HG03095 (cell line): Measurements from ENCODE around the gene MMRN1.

Experiments
- ATAC-seq: cut with Tn5 transposase; IDR thresholded peaks from one replicate; pipeline ENCODE4 v1.9.1; 2021; ENCODE audit warnings: moderate library complexity; ENCODE audit not compliant: unreplicated experiment

MMRN1 gene

DNA sequence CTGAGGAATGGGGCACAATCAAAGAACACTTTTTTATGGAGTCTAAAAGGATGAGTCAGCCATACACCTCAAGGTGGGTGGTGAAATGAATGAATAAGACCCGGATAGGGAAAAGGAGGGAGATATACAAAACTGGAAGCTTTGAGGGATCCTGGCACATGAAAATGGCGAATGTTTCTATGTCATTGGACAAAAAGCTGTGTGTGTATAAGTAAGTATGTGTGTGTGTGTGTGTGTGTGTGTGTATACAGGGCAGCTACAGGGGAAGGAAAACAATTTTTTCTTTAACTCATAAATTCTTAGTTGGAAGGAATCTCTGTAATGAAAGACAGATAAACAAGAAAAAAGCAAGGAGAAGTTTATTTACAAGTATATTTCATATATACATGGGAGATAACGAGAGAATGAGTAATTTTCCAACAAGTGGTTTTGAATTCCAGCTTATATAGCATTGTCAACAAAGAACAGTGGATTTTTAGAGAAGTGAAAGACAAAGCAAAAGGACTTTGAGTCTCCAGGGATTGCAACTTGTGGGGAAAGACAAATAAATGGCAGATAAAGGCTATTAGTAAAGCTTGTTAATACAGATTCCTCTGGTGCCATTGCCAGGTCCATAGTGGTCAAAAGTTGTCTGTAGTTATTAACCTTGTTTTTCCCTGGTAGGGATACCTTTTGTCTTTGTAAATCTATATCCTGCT, 99.7 kb downstream of the MMRN1 start:
- no peak for ATAC-seq

DNA sequence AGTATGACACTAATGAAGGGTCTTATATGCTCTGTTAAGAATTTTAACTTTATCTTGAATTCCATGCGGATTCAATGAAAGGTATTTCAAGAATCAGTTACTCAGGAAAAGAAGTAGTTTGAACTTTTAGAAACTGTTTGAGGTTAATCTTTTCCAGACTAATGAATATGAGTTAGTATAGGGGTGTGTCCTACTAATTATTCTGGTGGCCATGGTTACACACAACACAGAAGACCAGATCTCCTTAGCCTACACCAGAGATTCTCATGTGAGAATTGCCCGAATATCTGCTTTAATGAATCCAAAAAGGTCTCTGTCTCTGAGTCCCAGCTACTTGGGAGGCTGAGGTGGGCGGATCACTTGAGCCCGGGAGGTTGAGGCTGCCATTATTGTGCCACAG, 100.4 kb downstream of the MMRN1 start:
- ATAC-seq, result no peak

DNA sequence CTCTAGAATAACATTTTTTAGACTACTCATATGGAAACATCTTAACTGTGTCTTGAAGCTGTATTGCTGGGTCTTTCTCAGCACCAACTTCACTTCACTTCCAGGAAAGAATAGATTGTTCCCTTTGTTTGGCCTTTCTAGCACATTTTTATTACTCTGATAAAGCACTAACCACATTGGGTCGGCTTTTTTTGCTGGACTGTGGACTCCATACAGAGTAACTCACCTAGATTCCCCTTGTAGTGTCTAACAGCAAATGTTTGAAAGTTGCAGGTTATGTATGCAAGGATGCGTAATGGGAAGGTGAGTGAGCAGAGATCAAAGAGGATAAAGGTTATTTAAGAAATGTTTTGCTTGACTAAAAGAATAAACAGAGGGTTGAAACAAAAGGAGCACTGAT, 101.2 kb downstream of the MMRN1 start:
- ATAC-seq, result no peak

DNA sequence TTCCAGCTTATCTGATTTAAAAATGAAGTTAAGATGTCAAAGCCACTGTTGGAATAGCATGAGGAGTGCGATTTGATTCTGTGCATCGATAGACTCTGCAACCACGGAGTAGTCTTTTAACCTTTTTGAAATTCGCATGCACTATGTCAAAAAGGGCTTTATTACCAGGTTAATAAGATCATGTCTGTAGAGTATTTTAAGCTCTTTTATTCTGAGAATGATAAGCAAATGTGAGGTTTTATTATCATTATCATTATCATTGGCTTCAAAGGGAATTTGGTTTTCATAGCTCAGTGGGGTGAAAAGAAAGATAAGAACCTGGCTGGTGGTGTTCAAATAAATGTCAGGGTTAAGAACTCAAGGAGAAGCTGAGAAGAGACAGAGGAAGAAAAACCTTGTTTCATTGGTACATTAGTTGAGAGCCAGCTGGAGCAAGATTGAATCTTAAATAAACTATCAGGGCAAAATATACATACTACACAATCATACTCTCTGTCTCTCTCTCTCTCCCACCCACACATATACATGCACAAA, 102.6 kb downstream of the MMRN1 start:
- no peak for ATAC-seq

DNA sequence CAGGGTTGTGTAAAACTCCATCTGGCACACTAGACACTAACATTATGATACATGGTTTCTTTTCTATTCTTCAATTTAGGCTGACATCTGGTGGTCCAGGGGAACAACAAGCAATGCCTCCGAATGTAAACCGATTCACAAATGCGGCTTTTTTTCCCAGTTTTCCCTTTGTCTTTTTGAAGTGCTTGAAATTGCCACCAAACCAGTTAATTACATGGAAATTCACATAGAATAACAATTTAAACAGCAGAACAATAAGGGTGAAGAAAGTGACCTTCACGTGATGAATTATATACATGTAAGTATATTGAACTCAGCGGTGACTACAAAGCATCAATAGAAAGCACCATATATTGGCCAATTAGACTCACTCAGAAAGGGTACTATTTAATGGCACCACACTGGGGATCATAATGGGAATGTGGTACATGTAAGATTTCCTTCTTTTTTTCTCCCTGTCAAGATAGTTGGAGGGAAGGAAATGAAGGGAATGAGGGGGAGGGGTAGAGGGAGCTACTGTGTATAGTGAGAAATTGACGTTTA, 103.9 kb downstream of the MMRN1 start:
- ATAC-seq, result no peak

DNA sequence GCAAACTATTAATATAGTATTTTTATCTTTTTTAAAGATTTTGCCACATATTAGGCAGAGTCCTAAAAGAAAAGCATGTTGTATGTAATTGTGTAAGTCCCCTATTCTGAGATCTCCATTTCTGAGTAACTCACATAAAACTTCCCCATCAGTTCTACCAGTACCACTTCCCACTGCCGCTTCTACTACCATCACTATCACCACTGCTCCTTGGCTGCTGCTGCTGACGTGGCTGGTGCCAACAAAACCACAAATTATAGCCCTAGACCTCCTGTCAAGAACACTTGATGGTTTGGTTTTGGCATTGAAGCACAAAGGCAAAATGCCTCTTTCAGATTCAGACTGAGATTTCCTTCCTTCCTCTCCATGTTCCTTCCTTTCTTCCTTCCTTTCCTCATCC, 106.4 kb downstream of the MMRN1 start:
- no peak for ATAC-seq

DNA sequence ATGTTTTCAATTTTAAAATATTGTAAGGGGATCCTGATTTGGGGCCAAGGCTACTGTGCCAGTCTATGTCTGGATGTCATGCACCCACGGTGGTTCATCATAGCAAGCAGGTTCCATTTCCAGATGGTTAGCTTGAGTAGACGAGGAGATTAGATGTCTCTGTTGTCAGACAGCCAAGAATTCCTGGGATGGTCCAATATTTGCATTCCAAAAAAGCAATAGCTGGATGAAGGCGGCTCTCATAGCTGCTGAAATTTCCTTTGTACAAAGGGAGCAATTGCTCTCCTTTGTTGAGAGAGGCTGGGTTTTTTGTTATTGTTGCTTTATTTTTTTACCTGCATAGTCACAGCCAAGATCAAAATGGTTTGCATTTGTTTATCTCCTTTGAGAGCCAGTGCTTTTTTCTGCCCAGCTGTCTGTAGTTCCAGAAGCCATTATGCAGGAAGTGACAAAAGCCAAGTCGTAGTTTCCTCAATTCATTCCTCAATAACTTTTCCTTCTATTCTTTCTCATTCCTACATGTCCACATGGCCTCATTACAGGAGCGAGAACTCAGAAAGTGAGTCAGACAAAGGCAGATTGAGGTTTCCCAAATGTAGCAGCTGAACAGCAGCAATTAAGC, 107.9 kb downstream of the MMRN1 start:
- ATAC-seq, result no peak
